Psoas muscle (tissue), 8 donors: ENCODE measurements around the gene CCDC106. TPM values are rescaled to one million over a fixed set of nuclear protein-coding genes. Genes with fewer than 3 reads are reported as not detected.
A peak's percentile ranks its signal among the peaks of the same experiment; 100 is the strongest.

ENCODE experiments used
- ATAC-seq, 4 donors: fragments of 200-7000 bp; cut with Tn5 transposase; one replicate each; pipeline ENCODE4 v1.9.1; 2020; ENCODE audit warnings: moderate library complexity in 3 of 4, mild to moderate bottlenecking in 2 of 4
- DNase-seq, 2 donors: peaks; one replicate each; pipeline ENCODE4 v3.0.0-alpha.2; 2020
- H3K27ac ChIP-seq: fragments of 200-600 bp; one replicate; pipeline ENCODE4 v1.8.0; 2022
- H3K27me3 ChIP-seq, 3 donors: fragments of 200-600 bp in 1 of 3; one replicate each; pipeline versions ENCODE4 v1.6.1 to v1.8.0; 2013 to 2022; ENCODE audit warnings: low read length in 2 of 3, mild to moderate bottlenecking in 2 of 3, moderate library complexity in 1 of 3; ENCODE audit not compliant: insufficient read depth in 3 of 3
- H3K36me3 ChIP-seq, 2 donors: fragments of 200-600 bp in 1 of 2; one replicate each; pipeline versions ENCODE4 v1.6.1 to v1.8.0; 2013 to 2022; ENCODE audit warnings: low read depth in 1 of 2, mild to moderate bottlenecking in 1 of 2, moderate library complexity in 1 of 2; ENCODE audit not compliant: insufficient read depth in 1 of 2
- H3K4me1 ChIP-seq: fragments of 200-600 bp; one replicate; pipeline ENCODE4 v1.8.0; 2022
- H3K4me3 ChIP-seq: fragments of 200-600 bp; one replicate; pipeline ENCODE4 v1.8.0; 2022; ENCODE audit warnings: mild to moderate bottlenecking
- H3K9me3 ChIP-seq: fragments of 200-600 bp; one replicate; pipeline ENCODE4 v1.8.0; 2022
- CTCF ChIP-seq: fragments of 200-600 bp; IDR thresholded peaks from one replicate; pipeline ENCODE4 v1.8.0; 2022; ENCODE audit warnings: antibody characterized with exemption
- WGBS, 3 donors: extraction: QIAGEN DNeasy Blood & Tissue Kit; methylation state at CpG; one replicate each; pipeline versions ENCODE4 v1.1.6 to v1.1.7; 2013; 5-methylcytosine and 5-hydroxymethylcytosine counted together
- intact Hi-C, 2 donors: fragments of 100-400 bp; cut with DNase I; formaldehyde crosslinking; loops; one replicate each; pipeline versions ENCODE4 v1.11.0 to v1.14.2; 2022
- polyA plus RNA-seq, 3 donors: library from polyadenylated mRNA; stranded (reverse); fragments of 200-250 nt; gene quantifications; one replicate each; pipeline ENCODE4 v1.2.3, GENCODE V29; 2013
- total RNA-seq, 4 donors: library from RNA; stranded (reverse); fragmentation: NEBNext Ultra II Directional in 2 of 4; extraction: Animal tissue kit (Norgen Biotek cat#: 25700) in 2 of 4; gene quantifications; one replicate each; pipeline versions ENCODE4 v1.2.1 to v1.2.4, GENCODE V29; 2021 to 2023
- donor health status: healthy with polysubstance abuse.
- donor health status: DM: no; HTN: no; CAD: no; lungs with moderate emphysema.
- donor health status: Bipolar disorder and iron deficiency.
- donor health status: healthy.
- donor health status: DM: yes; HTN: yes; CAD: no.
- donor health status: DM: no; HTN: no; CAD: no.
- donor health status: DM: no; HTN: no; CAD: no.
- donor health status: DM: yes; HTN: yes; CAD: no.

Gene CCDC106
- total and polyA plus RNA-seq, 7 donors, result 4.4 to 12.0 (median 10.0) TPM

- 83 to 87% (median 85%) methylated on average over 9 of the region's 9 CpGs for WGBS, 3 donors
- H3K4me1 ChIP-seq, result peaks cover 19% of the 10 kb centered on the region
- H3K36me3 ChIP-seq, result peaks cover 6 to 87% of the 10 kb centered on the region in 2 donors
Measured at GRCh38 chr19:55681131-55682092, 33.4 kb downstream of the CCDC106 start.

GRCh38 chr19:55683449-55684261 lies 35.6 kb downstream of the CCDC106 start:
- Histone ChIP-seq H3K27me3 (no peaks in the 10 kb centered on the region), H3K4me3 (no peak overlapping the region), H3K9me3 (no peaks in the 10 kb centered on the region), H3K27ac (no peak overlapping the region), H3K4me1 (no peaks in the 10 kb centered on the region), H3K36me3 (peaks cover 6 to 83% of the 10 kb centered on the region in 2 donors)
- intact Hi-C loops, result no loop called here
- TF ChIP-seq CTCF, result no peak
- WGBS, 3 donors, result 90 to 92% (median 90%) methylated on average over 22 of the region's 22 CpGs
- ATAC-seq (no peak), DNase-seq (peak in 1 of 2 donors; percentile 2)

More at GRCh38 chr19:55681131-55682092, 33.4 kb downstream of the CCDC106 start:
- H3K4me3 ChIP-seq, result no peak overlapping the region
- intact Hi-C loops, result no loop called here
- TF ChIP-seq CTCF, result no peak
- no peak overlapping the region for H3K27ac ChIP-seq
- H3K27me3 ChIP-seq, result no peaks in the 10 kb centered on the region
- H3K9me3 ChIP-seq, result no peaks in the 10 kb centered on the region
- ATAC-seq (no peak), DNase-seq (no peak)

GRCh38 chr19:55684946-55685681 lies 37.1 kb downstream of the CCDC106 start:
- Histone ChIP-seq H3K9me3 (no peaks in the 10 kb centered on the region), H3K36me3 (peaks cover 6 to 83% of the 10 kb centered on the region in 2 donors), H3K27me3 (no peaks in the 10 kb centered on the region), H3K4me3 (no peak overlapping the region), H3K27ac (no peak overlapping the region), H3K4me1 (no peaks in the 10 kb centered on the region)
- ATAC-seq (no peak), DNase-seq (peak; percentile 10 to 45)
- intact Hi-C loops, result no loop called here
- no peak for TF ChIP-seq CTCF
- 91 to 94% (median 93%) methylated on average over 60 of the region's 60 CpGs for WGBS, 3 donors

GRCh38 chr19:55685776-55686175 lies 37.8 kb downstream of the CCDC106 start:
- ATAC-seq, result no peak
- Histone ChIP-seq H3K4me3 (no peak overlapping the region), H3K27me3 (no peaks in the 10 kb centered on the region), H3K36me3 (peaks cover 5 to 83% of the 10 kb centered on the region in 2 donors), H3K9me3 (no peaks in the 10 kb centered on the region), H3K27ac (no peak overlapping the region), H3K4me1 (no peaks in the 10 kb centered on the region)
- no peak for TF ChIP-seq CTCF
- peak in 1 of 2 donors; percentile 23 for DNase-seq
- intact Hi-C loops, result no loop called here
- WGBS, 3 donors, result 89 to 93% (median 92%) methylated on average over 6 of the region's 6 CpGs
